ENCODE measurements around the gene CCDC186. TPM values are rescaled to one million over a fixed set of nuclear protein-coding genes. Genes with fewer than 3 reads are reported as not detected.

Gene CCDC186
- total RNA-seq, 1 experiment from 2014 or later: 14.3 TPM

- no peak for DNase-seq
- H3K9me3 ChIP-seq (ENCODE audit: insufficient read depth, low read depth): no peaks in the 10 kb centered on the region
- no peak overlapping the region for H3K4me3 ChIP-seq
- ChIA-PET POLR2A (ENCODE audit: unreplicated experiment) (interaction anchor here (0.6 kb wide), 1 partner anchor 21 kb away, joined by 4 read pairs; no protein-coding TSS in a partner anchor), CTCF (no interaction called here)
- no peaks in the 10 kb centered on the region for H4K20me1 ChIP-seq (ENCODE audit: insufficient read depth)
- H3K9me2 ChIP-seq (ENCODE audit: insufficient read depth): no peaks in the 10 kb centered on the region
- no peaks in the 10 kb centered on the region for H3K4me1 ChIP-seq (replicated peaks; ENCODE audit: insufficient read depth)
- intact Hi-C loops (cut with micrococcal nuclease; ENCODE audit: unreplicated experiment): no loop called here
- TF ChIP-seq CTCF (conservative IDR thresholded peaks at IDR 0.05) (no peak), EZH2 (IDR thresholded peaks at IDR 0.05; ENCODE audit: low read depth) (no peak)
- no peak overlapping the region for H3K27ac ChIP-seq
- H3K36me3 ChIP-seq (ENCODE audit: low read depth): no peaks in the 10 kb centered on the region
- no peaks in the 10 kb centered on the region for H3K27me3 ChIP-seq (ENCODE audit: insufficient read depth, low read depth)
- no peaks in the 10 kb centered on the region for H3K79me2 ChIP-seq (ENCODE audit: low read depth)
- H3K4me2 ChIP-seq: no peak overlapping the region
- no peaks in the 10 kb centered on the region for H3F3A ChIP-seq (ENCODE audit: insufficient read depth, low read depth)
- no peak overlapping the region for H2AFZ ChIP-seq
- no TSS peak for BruUV-seq (replicated peaks)
Observed at GRCh38 chr10:114202812-114203211, 28.8 kb upstream of the CCDC186 start.

DNA sequence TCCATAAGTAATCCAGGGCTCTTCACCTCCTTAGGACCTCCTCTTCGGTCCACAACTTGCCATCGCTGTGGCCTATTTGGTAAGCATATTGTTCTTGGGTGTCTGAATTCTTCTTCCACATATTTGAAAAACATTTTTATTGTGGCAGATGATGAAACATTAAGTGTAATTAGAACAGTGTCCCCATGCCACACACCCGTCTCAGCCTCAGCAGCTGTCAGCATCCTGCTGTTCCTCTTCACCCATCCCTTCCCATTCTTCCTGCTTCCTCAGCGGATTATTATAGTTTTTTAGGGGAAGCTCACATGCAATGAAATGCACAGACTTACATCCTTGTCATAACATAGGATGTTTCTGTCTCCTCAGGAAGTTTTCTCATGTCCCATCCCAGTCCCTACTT is 25.2 kb upstream of the CCDC186 start:
- Histone ChIP-seq H3K4me3 (no peak overlapping the region), H3K79me2 (ENCODE audit: low read depth) (no peaks in the 10 kb centered on the region), H3F3A (ENCODE audit: insufficient read depth, low read depth) (no peaks in the 10 kb centered on the region), H3K27ac (no peak overlapping the region), H3K4me1 (replicated peaks; ENCODE audit: insufficient read depth) (no peaks in the 10 kb centered on the region), H4K20me1 (ENCODE audit: insufficient read depth) (no peaks in the 10 kb centered on the region), H3K4me2 (no peak overlapping the region), H2AFZ (no peak overlapping the region), H3K36me3 (ENCODE audit: low read depth) (no peaks in the 10 kb centered on the region), H3K9me3 (ENCODE audit: insufficient read depth, low read depth) (no peaks in the 10 kb centered on the region), H3K9me2 (ENCODE audit: insufficient read depth) (no peaks in the 10 kb centered on the region), H3K27me3 (ENCODE audit: insufficient read depth, low read depth) (no peaks in the 10 kb centered on the region)
- no peak for DNase-seq
- CTCF ChIA-PET: no interaction called here
- intact Hi-C loops (cut with micrococcal nuclease; ENCODE audit: unreplicated experiment): no loop called here
- no TSS peak for BruUV-seq (replicated peaks)
- TF ChIP-seq EZH2 (IDR thresholded peaks at IDR 0.05; ENCODE audit: low read depth) (no peak), CTCF (conservative IDR thresholded peaks at IDR 0.05) (no peak)
- POLR2A ChIA-PET (ENCODE audit: unreplicated experiment): no interaction called here

DNA sequence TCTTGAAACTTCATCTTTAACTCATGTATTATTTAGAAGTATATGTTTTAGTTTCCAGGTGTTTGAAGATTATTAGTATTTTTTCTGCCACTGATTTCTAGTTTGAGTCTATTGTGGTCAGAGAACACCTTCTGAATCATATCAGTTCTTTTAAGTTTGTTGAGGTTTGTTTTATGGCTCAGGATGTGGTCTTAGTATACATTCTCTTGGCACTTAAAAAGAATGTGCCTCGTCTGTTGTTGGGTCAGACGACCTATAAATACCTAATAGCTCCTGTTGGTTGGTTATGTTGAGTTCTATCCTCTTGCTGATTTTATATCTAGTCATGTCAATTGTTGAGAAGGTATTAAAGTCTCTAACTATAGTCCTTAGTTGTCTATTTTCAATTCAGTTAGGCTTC is 21.1 kb upstream of the CCDC186 start:
- H3K9me2 ChIP-seq (ENCODE audit: insufficient read depth): no peaks in the 10 kb centered on the region
- no peak for DNase-seq
- intact Hi-C loops (cut with micrococcal nuclease; ENCODE audit: unreplicated experiment): no loop called here
- no peak overlapping the region for H3K27ac ChIP-seq
- ChIA-PET POLR2A (ENCODE audit: unreplicated experiment) (no interaction called here), CTCF (no interaction called here)
- no peaks in the 10 kb centered on the region for H3K27me3 ChIP-seq (ENCODE audit: insufficient read depth, low read depth)
- H4K20me1 ChIP-seq (ENCODE audit: insufficient read depth): no peaks in the 10 kb centered on the region
- TF ChIP-seq EZH2 (IDR thresholded peaks at IDR 0.05; ENCODE audit: low read depth) (no peak), CTCF (conservative IDR thresholded peaks at IDR 0.05) (no peak)
- no peaks in the 10 kb centered on the region for H3F3A ChIP-seq (ENCODE audit: insufficient read depth, low read depth)
- H2AFZ ChIP-seq: no peak overlapping the region
- no peaks in the 10 kb centered on the region for H3K9me3 ChIP-seq (ENCODE audit: insufficient read depth, low read depth)
- H3K4me1 ChIP-seq (replicated peaks; ENCODE audit: insufficient read depth): no peaks in the 10 kb centered on the region
- no peaks in the 10 kb centered on the region for H3K36me3 ChIP-seq (ENCODE audit: low read depth)
- no peak overlapping the region for H3K4me2 ChIP-seq
- no peaks in the 10 kb centered on the region for H3K79me2 ChIP-seq (ENCODE audit: low read depth)
- no TSS peak for BruUV-seq (replicated peaks)
- H3K4me3 ChIP-seq: no peak overlapping the region

Data from PC-9 (cell line).